GM10847 (cell line): ENCODE data around the gene VPS33B.
A peak's percentile ranks its signal among the peaks of the same experiment; 100 is the strongest.

Experiments used
- POLR2A ChIP-seq: IDR thresholded peaks from 2 replicates; pipeline ENCODE4 v1.6.1; 2011; ENCODE audit not compliant: insufficient read length; ENCODE audit errors: extremely low read depth

Gene VPS33B

GRCh38 chr15:90960298-90961091, 61.9 kb downstream of the VPS33B start:
- no peak for TF ChIP-seq POLR2A

DNA sequence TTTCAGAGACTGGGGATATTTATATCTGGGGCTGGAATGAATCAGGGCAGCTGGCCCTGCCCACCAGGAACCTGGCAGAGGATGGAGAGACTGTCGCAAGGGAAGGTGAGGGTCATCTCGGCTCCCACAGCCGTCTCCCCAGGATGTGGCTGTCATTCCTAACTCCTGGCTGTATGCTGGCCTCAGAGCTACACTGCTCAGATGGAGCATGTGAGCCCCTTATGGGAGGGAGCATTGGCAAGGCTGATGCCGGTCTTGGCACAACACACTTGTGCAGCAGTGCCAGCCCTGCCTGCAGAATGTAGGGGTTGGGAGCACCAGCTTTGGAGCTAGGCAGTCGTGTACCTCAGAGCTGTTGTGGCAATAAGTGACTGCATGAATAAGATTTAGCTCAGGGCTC, 62.5 kb downstream of the VPS33B start:
- no peak for TF ChIP-seq POLR2A

- TF ChIP-seq POLR2A = no peak
Measured at GRCh38 chr15:90959028-90959595, 63.3 kb downstream of the VPS33B start.

DNA sequence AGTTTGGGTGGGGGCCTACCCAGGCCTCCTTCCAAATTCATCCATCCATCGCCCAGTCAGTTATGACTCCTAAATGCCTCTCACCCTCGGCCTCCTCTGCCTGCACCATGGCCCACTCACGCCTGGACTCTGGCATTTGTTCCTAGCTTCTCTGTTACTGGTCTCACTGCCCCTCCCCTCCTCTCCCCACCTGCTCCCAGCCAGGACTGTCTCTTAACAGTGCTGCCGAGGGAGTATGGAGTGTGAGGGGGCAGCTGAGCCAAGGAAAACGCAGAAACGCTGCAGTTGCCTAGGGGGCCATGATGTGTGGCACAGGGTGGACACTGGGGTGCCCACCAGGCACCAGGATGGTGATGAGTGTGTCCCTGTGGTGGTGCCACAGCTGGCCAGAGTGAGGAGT, 64.6 kb downstream of the VPS33B start:
- no peak for TF ChIP-seq POLR2A

DNA sequence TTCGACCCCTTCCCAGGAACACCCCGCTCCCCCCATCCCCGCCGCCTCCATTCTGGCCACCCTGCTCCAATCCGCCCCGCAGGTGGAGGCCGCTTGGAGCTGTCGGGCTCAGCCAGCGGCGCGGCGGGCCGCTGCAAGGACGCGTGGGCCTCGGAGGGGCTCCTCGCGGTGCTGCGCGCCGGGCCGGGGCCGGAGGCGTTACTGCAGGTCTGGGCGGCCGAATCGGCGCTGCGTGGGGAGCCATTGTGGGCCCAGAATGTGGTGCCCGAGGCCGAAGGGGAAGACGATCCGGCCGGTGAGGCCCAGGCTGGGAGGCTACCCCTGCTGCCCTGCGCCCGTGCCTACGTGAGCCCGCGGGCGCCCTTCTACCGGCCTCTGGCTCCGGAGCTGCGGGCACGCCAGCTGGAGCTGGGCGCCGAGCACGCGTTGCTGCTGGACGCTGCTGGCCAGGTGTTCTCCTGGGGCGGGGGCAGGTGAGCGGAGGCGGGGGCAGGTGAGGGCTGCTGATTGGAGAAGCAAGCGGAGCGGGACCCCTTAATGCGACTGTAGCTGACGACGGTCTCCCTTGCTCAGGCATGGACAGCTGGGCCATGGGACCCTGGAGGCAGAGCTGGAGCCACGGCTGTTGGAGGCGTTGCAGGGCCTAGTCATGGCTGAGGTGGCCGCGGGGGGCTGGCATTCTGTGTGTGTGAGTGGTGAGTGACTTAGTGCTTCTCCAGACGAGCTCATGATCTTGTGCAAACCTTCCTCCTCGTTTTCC, 65.2 kb downstream of the VPS33B start:
- no peak for TF ChIP-seq POLR2A

- no peak for TF ChIP-seq POLR2A
Measured at GRCh38 chr15:90956274-90957030, 65.9 kb downstream of the VPS33B start.

DNA sequence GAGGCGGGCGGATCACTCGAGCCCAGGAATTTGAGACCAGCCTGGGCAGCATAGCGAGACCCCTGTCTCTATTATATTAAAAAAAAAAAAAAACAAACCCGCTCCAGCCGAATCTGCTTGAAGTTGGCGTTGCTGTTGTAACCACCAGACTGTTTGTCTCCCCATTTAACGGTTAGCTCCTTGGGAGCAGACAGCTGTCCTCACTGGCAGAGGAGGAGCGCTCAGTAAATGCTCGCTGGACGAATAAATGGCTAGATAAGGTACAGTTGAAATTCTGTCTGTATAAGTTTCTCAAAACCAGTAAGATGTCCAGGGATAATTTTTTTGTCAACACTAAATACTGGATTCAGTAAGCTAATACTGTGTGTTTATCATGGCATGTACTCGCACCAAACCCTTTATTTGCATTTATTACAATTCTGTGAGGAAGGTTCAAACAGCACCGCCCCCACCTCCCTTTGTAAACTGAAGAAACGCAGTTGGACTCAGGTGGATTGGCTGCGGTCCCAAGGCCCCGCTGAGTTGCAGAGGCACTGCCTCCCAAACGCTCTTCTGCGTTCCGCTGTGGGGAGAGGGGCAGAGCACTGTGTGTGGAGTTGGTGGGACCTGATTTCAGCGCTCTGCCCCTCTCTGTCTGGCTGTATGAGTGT, 66.6 kb downstream of the VPS33B start:
- no peak for TF ChIP-seq POLR2A

DNA sequence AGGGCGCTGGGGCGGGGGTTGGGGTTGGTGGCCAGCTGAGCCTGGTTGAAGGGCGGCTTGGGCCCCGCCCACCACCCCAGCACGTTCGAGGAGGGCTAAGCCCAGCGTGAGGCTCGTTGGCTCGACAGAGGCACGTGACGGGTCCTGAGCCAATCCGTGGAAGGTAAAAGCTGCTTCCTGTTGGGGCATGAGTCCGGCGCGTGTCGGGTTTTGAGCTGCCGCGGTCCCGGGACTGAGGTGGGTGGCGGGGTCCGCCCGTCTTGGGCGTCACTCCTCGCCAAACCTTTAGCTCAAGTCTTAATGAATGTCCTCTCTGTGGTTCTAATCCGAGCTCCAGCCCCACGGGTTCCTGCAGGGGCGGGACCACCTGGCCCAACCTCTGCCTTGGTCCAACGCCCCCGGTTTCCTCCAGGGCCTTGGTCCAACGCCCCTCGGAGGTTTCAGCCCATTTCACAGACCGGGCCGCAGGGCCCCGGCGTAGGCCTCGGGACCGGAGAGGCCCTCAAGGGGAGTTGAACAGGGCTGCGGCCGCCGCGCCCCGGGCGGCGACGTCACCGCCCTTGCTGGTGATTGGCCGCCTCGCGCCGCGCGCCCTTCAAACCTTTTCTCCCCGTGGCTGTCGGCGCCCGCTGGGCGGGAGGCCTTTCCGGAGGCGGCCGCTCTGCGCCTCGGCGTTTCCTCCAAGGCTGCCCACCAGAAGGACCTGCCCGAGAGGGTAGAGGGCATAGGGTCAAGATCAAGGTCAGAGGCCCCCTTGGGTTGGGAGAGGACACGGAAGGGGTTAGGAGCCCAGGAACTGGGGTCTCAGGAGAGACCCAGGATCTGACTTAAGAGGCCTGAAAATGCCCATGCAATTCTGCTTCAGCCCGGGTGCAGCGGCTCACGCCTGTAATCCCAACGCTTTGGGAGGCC, 67.4 kb downstream of the VPS33B start, which contains the start of gene RCCD1:
RCCD1 (plus strand) TSS at position 173 of the 912 bp plus-strand sequence. CDS start 1,851 bp downstream, outside the sequence.
- TF ChIP-seq POLR2A = peak; percentile 65

- no peak for TF ChIP-seq POLR2A
Measured at GRCh38 chr15:90953947-90954711, 68.3 kb downstream of the VPS33B start.

DNA sequence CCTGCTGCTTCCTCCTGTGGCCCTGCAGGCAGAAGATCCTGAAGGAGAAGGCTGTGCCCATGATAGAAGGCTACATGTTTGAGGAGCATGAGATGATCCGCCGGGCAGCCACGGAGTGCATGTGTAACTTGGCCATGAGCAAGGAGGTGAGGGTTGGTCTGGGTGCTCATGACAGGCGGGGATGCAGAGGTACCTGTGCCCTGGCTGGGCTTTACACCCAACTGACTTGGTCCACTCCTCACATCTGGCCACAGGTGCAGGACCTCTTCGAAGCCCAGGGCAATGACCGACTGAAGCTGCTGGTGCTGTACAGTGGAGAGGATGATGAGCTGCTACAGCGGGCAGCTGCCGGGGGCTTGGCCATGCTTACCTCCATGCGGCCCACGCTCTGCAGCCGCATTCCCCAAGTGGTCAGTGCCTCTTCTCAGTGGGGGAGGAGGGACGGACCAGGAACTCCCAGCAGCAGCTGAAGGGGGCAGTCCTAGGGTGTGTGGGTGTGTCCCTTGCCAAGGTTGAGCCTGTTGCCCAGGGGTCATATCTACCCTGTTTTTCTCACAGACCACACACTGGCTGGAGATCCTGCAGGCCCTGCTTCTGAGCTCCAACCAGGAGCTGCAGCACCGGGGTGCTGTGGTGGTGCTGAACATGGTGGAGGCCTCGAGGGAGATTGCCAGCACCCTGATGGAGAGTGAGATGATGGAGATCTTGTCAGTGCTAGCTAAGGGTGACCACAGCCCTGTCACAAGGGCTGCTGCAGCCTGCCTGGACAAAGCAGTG, 69.3 kb downstream of the VPS33B start:
- no peak for TF ChIP-seq POLR2A

- no peak for TF ChIP-seq POLR2A
Measured at GRCh38 chr15:90950676-90951075, 71.7 kb downstream of the VPS33B start.

- TF ChIP-seq POLR2A = no peak
Measured at GRCh38 chr15:90949979-90950675, 72.3 kb downstream of the VPS33B start.
